ENCODE data around the gene TBX18. TPM values are rescaled to one million over a fixed set of nuclear protein-coding genes. Genes with fewer than 3 reads are reported as not detected.

Gene TBX18
- total and polyA plus RNA-seq, 8 donors: 0.12 to 4.6 (median 0.77) TPM; not detected in 4

DNA sequence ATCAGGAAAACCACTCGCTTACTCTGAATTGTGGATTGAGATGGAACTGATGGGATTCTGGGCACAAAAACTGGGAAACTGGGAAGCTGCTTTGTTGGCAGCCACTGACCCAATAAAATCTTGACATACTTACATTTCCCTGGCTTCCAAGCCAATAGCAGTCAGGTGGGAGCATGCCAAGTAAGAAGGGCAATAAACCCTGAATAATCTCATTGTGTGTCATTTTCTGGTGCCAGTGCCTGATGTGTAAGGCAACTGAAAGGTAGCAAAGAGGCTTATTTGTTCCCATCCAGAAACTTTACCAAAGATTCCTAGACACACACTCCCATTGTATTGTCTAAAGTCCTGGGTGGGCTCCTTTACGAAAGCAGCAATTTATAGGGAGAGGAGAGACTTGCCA lies 93.2 kb downstream of the TBX18 start:
- Histone ChIP-seq H3K4me1 (no peaks in the 10 kb centered on the region), H3K36me3 (no peaks in the 10 kb centered on the region), H3K27me3 (no peaks in the 10 kb centered on the region), H3K9me3 (peaks cover 0 to 5% (median 0%) of the 10 kb centered on the region in 4 donors), H3K27ac (no peak overlapping the region), H3K4me3 (no peak overlapping the region)
- DNase-seq: no peak
- TF ChIP-seq POLR2AphosphoS5 (IDR thresholded peaks at IDR 0.05) (no peak), POLR2A (IDR thresholded peaks at IDR 0.05) (no peak), EP300 (IDR thresholded peaks at IDR 0.05) (no peak)
- TF ChIP-seq, protein P1, sequence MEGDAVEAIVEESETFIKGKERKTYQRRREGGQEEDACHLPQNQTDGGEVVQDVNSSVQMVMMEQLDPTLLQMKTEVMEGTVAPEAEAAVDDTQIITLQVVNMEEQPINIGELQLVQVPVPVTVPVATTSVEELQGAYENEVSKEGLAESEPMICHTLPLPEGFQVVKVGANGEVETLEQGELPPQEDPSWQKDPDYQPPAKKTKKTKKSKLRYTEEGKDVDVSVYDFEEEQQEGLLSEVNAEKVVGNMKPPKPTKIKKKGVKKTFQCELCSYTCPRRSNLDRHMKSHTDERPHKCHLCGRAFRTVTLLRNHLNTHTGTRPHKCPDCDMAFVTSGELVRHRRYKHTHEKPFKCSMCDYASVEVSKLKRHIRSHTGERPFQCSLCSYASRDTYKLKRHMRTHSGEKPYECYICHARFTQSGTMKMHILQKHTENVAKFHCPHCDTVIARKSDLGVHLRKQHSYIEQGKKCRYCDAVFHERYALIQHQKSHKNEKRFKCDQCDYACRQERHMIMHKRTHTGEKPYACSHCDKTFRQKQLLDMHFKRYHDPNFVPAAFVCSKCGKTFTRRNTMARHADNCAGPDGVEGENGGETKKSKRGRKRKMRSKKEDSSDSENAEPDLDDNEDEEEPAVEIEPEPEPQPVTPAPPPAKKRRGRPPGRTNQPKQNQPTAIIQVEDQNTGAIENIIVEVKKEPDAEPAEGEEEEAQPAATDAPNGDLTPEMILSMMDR (IDR thresholded peaks at IDR 0.05): no peak
- WGBS, 5 donors: 75 to 92% (median 82%) methylated on average over 2 of the region's 2 CpGs
- intact Hi-C loops (cut with DNase I; ENCODE audit: low total_unique reads): no loop called here

DNA sequence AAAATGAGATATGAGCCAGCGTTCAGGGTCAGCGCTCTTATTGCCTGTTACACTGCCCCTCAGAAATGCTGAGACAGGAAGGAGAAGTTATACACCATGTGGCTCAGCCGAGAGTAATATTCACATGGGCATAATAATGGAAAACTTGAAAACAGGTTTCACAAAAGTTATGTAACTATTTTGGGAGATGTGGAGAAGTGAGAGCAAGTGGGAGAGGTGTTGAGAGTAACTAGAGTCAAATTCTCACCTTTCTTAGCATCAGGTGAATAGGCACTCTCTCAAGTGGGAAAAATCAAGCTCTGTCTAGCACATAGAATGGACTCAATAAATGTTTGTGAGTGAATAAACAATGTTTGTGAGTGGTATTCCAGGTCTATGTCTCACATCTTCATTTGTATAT lies 94.5 kb downstream of the TBX18 start:
- no peak for DNase-seq
- no peak overlapping the region for H3K27ac ChIP-seq

DNA sequence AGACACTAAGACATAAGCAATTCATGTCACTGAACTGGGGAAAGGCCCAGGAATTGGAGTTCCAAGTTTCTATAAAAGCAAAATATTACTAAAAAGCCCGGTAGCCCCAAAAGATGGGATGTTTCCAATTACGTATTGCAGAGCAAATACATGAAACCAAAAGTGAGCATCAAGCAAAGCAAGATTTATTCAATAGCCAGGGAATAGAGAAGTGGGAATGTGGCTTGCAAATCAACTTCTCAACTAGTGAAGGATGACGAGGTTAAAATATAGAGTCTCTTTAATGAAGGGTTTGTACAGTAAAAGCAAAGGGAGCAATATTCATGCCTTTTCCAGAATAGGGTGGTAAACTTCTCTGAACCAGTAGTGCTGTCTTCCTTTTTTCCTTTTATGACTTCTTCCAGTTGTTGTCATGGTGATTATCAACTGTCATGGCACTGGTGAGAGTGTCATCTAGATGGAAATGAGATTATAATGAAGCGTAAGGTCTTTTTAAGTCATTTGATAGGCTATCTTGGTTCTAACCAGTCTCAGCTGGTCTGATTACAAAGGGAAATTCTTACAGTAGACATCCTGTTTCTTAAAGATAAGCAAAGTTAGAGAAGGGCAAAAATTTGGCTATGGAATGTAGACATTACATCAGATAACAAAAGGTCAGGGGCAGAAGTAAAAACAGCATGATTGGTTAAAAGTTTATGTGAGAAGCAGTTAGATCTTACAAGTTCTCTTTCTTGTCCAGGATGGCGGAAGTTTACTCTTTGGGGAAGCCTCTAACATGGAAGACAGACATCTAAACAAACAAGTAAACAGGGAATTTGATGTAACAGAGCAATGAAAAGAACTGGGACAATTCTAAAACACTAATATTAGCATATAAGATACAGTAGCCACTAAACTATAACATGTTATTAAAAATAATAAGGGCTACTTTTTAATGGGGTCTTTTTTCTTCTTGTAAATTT lies 96.9 kb downstream of the TBX18 start:
- TF ChIP-seq EP300 (IDR thresholded peaks at IDR 0.05): no peak
- TF ChIP-seq, protein P1 (IDR thresholded peaks at IDR 0.05): no peak
- no peak for TF ChIP-seq POLR2AphosphoS5 (IDR thresholded peaks at IDR 0.05)
- no peak for TF ChIP-seq POLR2A (IDR thresholded peaks at IDR 0.05)
- intact Hi-C loops (cut with DNase I; ENCODE audit: low total_unique reads): no loop called here

More for the DNA sequence above, 94.5 kb downstream of the TBX18 start:
- H3K27me3 ChIP-seq: no peaks in the 10 kb centered on the region
- H3K36me3 ChIP-seq: no peaks in the 10 kb centered on the region
- TF ChIP-seq, protein P1 (IDR thresholded peaks at IDR 0.05): no peak
- TF ChIP-seq POLR2A (IDR thresholded peaks at IDR 0.05): no peak
- TF ChIP-seq EP300 (IDR thresholded peaks at IDR 0.05): no peak
- no peak for TF ChIP-seq POLR2AphosphoS5 (IDR thresholded peaks at IDR 0.05)
- no peaks in the 10 kb centered on the region for H3K4me1 ChIP-seq
- WGBS, 5 donors: 80 to 90% (median 89%) methylated on average over 3 of the region's 3 CpGs
- H3K4me3 ChIP-seq: no peak overlapping the region
- intact Hi-C loops (cut with DNase I; ENCODE audit: low total_unique reads): no loop called here
- peaks cover 0 to 5% (median 0%) of the 10 kb centered on the region in 4 donors for H3K9me3 ChIP-seq

DNA sequence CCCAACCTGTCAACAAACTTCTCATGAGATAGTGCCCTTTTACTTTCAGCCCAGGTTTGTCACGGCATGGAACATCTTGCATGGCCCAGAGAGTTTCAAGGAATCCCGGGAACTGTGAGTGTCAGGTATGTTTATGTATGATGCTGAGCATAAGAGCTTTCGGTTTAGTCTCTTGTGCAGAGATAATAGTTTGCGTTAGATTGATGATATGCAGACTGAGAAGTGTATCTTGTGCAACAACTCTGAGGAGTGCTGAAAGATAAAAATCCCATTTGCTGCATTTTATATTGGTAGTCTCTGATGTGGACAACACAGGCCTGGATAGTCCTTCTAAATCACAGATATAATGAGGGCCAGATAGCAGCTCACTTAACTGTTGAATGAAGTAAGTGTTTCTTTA lies 99.0 kb downstream of the TBX18 start:
- no peaks in the 10 kb centered on the region for H3K9me3 ChIP-seq
- intact Hi-C loops (cut with DNase I; ENCODE audit: low total_unique reads): no loop called here
- DNase-seq: no peak
- H3K36me3 ChIP-seq: no peaks in the 10 kb centered on the region
- no peaks in the 10 kb centered on the region for H3K4me1 ChIP-seq
- no peaks in the 10 kb centered on the region for H3K27me3 ChIP-seq
- WGBS, 5 donors: 68 to 85% (median 70%) methylated on average over 4 of the region's 4 CpGs
- no peak overlapping the region for H3K4me3 ChIP-seq
- no peak overlapping the region for H3K27ac ChIP-seq
- TF ChIP-seq EP300 (IDR thresholded peaks at IDR 0.05) (no peak), POLR2AphosphoS5 (IDR thresholded peaks at IDR 0.05) (no peak), POLR2A (IDR thresholded peaks at IDR 0.05) (no peak)
- TF ChIP-seq, protein P1 (IDR thresholded peaks at IDR 0.05): no peak

More for the DNA sequence above, 96.9 kb downstream of the TBX18 start:
- DNase-seq: no peak
- H3K4me1 ChIP-seq: no peaks in the 10 kb centered on the region
- H3K27me3 ChIP-seq: no peaks in the 10 kb centered on the region
- WGBS, 5 donors: 79 to 86% (median 81%) methylated on average over 5 of the region's 5 CpGs
- H3K4me3 ChIP-seq: no peak overlapping the region
- no peak overlapping the region for H3K27ac ChIP-seq
- no peaks in the 10 kb centered on the region for H3K9me3 ChIP-seq
- no peaks in the 10 kb centered on the region for H3K36me3 ChIP-seq
